ENCODE data around the gene ECI1. TPM values are rescaled to one million over a fixed set of nuclear protein-coding genes. Genes with fewer than 3 reads are reported as not detected.
"Not testable (repeated sequence)": the region's sequence is repeated elsewhere in the genome, so short reads cannot be mapped to it uniquely, and the experiment has no call there.

ECI1 gene
- total RNA-seq, 1 experiment from 2014 or later: 157 TPM

DNA sequence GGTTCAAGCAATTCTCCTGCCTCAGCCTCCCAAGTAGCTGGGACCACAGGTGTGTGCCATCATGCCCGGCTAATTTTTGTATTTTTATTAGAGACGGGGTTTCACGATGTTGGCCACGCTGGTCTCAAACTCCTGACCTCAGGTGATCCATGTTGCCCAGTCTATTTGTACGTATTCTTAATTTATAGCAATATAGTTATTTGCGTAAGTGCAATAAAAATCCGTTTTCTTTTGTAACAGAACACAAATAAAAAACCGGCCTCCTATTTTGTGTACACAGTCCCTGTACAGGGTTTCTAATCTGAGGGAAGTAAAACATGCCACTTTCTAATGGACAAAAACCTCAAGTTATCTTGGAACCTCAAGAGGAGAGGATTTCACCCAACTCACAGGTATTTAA, 8.9 kb upstream of the ECI1 start:
- Mint-ChIP-seq H3K27ac (ENCODE audit: unreplicated experiment) (no peak overlapping the region), H3K36me3 (ENCODE audit: insufficient read depth, unreplicated experiment) (peaks cover 98% of the 10 kb centered on the region), H3K4me1 (ENCODE audit: low read depth, unreplicated experiment) (no peaks in the 10 kb centered on the region), H3K4me3 (ENCODE audit: unreplicated experiment) (no peak overlapping the region), H3K9me3 (ENCODE audit: unreplicated experiment) (no peaks in the 10 kb centered on the region), H3K27me3 (ENCODE audit: insufficient read depth, unreplicated experiment) (no peaks in the 10 kb centered on the region)
- no peak overlapping the region for H3K4me3 ChIP-seq (ENCODE audit: low read depth, low read length)
- CTCF ChIA-PET: no interaction called here
- TF ChIP-seq, protein P1, sequence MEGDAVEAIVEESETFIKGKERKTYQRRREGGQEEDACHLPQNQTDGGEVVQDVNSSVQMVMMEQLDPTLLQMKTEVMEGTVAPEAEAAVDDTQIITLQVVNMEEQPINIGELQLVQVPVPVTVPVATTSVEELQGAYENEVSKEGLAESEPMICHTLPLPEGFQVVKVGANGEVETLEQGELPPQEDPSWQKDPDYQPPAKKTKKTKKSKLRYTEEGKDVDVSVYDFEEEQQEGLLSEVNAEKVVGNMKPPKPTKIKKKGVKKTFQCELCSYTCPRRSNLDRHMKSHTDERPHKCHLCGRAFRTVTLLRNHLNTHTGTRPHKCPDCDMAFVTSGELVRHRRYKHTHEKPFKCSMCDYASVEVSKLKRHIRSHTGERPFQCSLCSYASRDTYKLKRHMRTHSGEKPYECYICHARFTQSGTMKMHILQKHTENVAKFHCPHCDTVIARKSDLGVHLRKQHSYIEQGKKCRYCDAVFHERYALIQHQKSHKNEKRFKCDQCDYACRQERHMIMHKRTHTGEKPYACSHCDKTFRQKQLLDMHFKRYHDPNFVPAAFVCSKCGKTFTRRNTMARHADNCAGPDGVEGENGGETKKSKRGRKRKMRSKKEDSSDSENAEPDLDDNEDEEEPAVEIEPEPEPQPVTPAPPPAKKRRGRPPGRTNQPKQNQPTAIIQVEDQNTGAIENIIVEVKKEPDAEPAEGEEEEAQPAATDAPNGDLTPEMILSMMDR (IDR thresholded peaks at IDR 0.05; ENCODE audit: insufficient read depth in 1 of 2, low read depth in 1 of 2, low read length in 1 of 2, severe bottlenecking in 1 of 2, unreplicated experiment in 1 of 2): no peak
- no TSS peak for BruUV-seq (replicated peaks)
- no peak for DNase-seq
- no peaks in the 10 kb centered on the region for H3K9me3 ChIP-seq
- intact Hi-C loops (cut with micrococcal nuclease; ENCODE audit: unreplicated experiment): loop anchor here (10.0 kb wide), 1 partner anchor 165 kb away; the partner anchor contains the start of gene CCNF
- H3K36me3 ChIP-seq (ENCODE audit: control insufficient read depth, insufficient read depth, low read length): peaks cover 3% of the 10 kb centered on the region
- H3K4me1 ChIP-seq: no peaks in the 10 kb centered on the region
- POLR2A ChIA-PET: interaction anchor here (1.1 kb wide), 1 partner anchor 9 kb away, joined by 8 read pairs; the partner anchor contains the start of gene ECI1
- H3K27me3 ChIP-seq (replicated peaks; ENCODE audit: control insufficient read depth, insufficient read depth, low read length): no peaks in the 10 kb centered on the region

DNA sequence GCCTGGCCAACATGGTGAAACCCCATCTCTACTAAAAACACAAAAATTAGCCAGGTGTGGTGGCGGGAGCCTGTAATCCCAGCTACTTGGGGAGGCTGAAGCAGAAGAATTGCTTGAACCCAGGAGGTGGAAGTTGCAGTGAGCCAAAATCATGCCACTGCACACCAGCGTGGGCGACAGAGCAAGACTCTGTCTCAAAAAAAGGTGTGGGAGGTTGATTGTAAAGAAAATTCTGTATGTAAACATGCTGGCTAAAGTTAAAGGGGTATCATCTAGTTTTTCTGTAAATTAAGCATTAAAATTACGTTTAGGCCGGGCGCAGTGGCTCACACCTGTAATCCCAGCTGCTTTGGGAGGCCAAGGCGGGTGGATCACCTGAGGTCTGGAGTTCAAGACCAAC, 7.1 kb upstream of the ECI1 start:
- H3K4me1 Mint-ChIP-seq (ENCODE audit: low read depth, unreplicated experiment); H3K9me3 Mint-ChIP-seq (ENCODE audit: unreplicated experiment); H3K36me3 ChIP-seq (ENCODE audit: control insufficient read depth, insufficient read depth, low read length); H3K9me3 ChIP-seq; DNase-seq; intact Hi-C loops (cut with micrococcal nuclease; ENCODE audit: unreplicated experiment); H3K27ac Mint-ChIP-seq (ENCODE audit: unreplicated experiment); BruUV-seq (replicated peaks); H3K27me3 Mint-ChIP-seq (ENCODE audit: insufficient read depth, unreplicated experiment); H3K4me3 ChIP-seq (ENCODE audit: low read depth, low read length); H3K27me3 ChIP-seq (replicated peaks; ENCODE audit: control insufficient read depth, insufficient read depth, low read length); H3K4me3 Mint-ChIP-seq (ENCODE audit: unreplicated experiment); H3K4me1 ChIP-seq; CTCF ChIA-PET: not testable (repeated sequence)
- peaks cover 98% of the 10 kb centered on the region for H3K36me3 Mint-ChIP-seq (ENCODE audit: insufficient read depth, unreplicated experiment)
- POLR2A ChIA-PET: interaction anchor here (1.2 kb wide), 1 partner anchor 10 kb away, joined by 3 read pairs; no protein-coding TSS in a partner anchor

DNA sequence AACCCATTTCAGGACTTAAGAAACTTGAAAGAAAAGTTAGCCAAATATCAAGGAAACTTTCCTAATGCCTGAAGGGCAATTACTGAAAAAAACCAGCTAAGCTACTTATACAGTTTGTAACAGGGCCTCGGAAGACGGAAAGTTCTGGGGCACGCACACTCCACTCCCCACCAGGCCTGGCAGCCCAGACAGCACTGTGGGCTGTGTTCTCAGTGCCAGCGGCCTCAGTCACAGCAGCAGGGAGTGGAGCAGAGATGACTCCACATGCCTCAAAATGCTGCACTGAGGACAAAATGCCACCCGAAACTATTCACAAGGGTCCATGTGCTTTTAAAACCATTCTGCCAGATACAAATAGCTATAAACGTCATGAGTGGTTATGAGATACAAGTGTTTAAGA, 6.3 kb upstream of the ECI1 start:
- Mint-ChIP-seq H3K27me3 (ENCODE audit: insufficient read depth, unreplicated experiment) (no peaks in the 10 kb centered on the region), H3K36me3 (ENCODE audit: insufficient read depth, unreplicated experiment) (peaks cover 98% of the 10 kb centered on the region), H3K4me1 (ENCODE audit: low read depth, unreplicated experiment) (peaks cover 5% of the 10 kb centered on the region), H3K4me3 (ENCODE audit: unreplicated experiment) (no peak overlapping the region), H3K27ac (ENCODE audit: unreplicated experiment) (no peak overlapping the region), H3K9me3 (ENCODE audit: unreplicated experiment) (no peaks in the 10 kb centered on the region)
- no TSS peak for BruUV-seq (replicated peaks)
- intact Hi-C loops (cut with micrococcal nuclease; ENCODE audit: unreplicated experiment): no loop called here
- peaks cover 2% of the 10 kb centered on the region; the same call in 1 of the 2 replicates for H3K36me3 ChIP-seq (ENCODE audit: control insufficient read depth, insufficient read depth, low read length)
- H3K4me3 ChIP-seq (ENCODE audit: low read depth, low read length): no peak overlapping the region
- ChIA-PET CTCF (no interaction called here), POLR2A (interaction anchor here (1.2 kb wide), 1 partner anchor 11 kb away, joined by 3 read pairs; no protein-coding TSS in a partner anchor)
- H3K4me1 ChIP-seq: no peaks in the 10 kb centered on the region
- TF ChIP-seq, protein P1 (IDR thresholded peaks at IDR 0.05; ENCODE audit: insufficient read depth in 1 of 2, low read depth in 1 of 2, low read length in 1 of 2, severe bottlenecking in 1 of 2, unreplicated experiment in 1 of 2): no peak
- no peaks in the 10 kb centered on the region for H3K27me3 ChIP-seq (replicated peaks; ENCODE audit: control insufficient read depth, insufficient read depth, low read length)
- DNase-seq: no peak
- H3K9me3 ChIP-seq: no peaks in the 10 kb centered on the region
